Uterus (tissue), 4 donors: ENCODE measurements around the gene GRIN2D. TPM values are rescaled to one million over a fixed set of nuclear protein-coding genes. Genes with fewer than 3 reads are reported as not detected.

ENCODE experiments used
- DNase-seq, 2 donors: peaks; one replicate each; pipeline ENCODE4 v3.0.0-alpha.2; 2019 to 2020
- H3K27ac ChIP-seq, 2 donors: fragments of 200-600 bp; sonication (generic); 1 replicate in 1 of 2; 2 replicates in 1 of 2; pipeline ENCODE4 v1.5.1; 2016 to 2018
- H3K27me3 ChIP-seq, 2 donors: fragments of 200-600 bp; sonication (generic); one replicate each; pipeline ENCODE4 v1.5.1; 2018 to 2019; ENCODE audit warnings: control low read depth in 1 of 2
- H3K36me3 ChIP-seq, 2 donors: fragments of 200-600 bp; sonication (generic); one replicate each; pipeline ENCODE4 v1.5.1; 2019; ENCODE audit warnings: control low read depth in 1 of 2
- H3K4me1 ChIP-seq, 2 donors: fragments of 200-600 bp; sonication (generic); one replicate each; pipeline ENCODE4 v1.5.1; 2018 to 2019; ENCODE audit warnings: control low read depth in 1 of 2
- H3K4me3 ChIP-seq, 2 donors: fragments of 200-600 bp; sonication (generic); 1 replicate in 1 of 2; 2 replicates in 1 of 2; pipeline ENCODE4 v1.5.1; 2018 to 2019; ENCODE audit warnings: mild to moderate bottlenecking in 1 of 2
- H3K9me3 ChIP-seq, 2 donors: fragments of 200-600 bp; sonication (generic); one replicate each; pipeline ENCODE4 v1.5.1; 2019; ENCODE audit warnings: control low read depth in 1 of 2
- POLR2A ChIP-seq, 2 donors: fragments of 450-650 bp; IDR thresholded peaks; one replicate each; pipeline ENCODE4 v1.6.1; 2016; ENCODE audit warnings: antibody characterized with exemption in 2 of 2, mild to moderate bottlenecking in 1 of 2, moderate library complexity in 1 of 2
- intact Hi-C: fragments of 100-400 bp; cut with DNase I; formaldehyde crosslinking; loops from one replicate; pipeline ENCODE4 v1.15.1; 2023; ENCODE audit warnings: low total_unique reads
- total RNA-seq, 4 donors: library from RNA; depleted of rRNA in 3 of 4; stranded (reverse); fragments of >200 nt in 3 of 4; gene quantifications; one replicate each; pipeline versions ENCODE4 v1.1.0 to v1.2.4, GENCODE V29; 2014 to 2023
- TF ChIP-seq, protein P1 (sequence below), 4 experiments: fragments of 200-600 bp in 2 of 4; fragments of 450-650 bp in 2 of 4; sonication (generic) in 2 of 4; IDR thresholded peaks; one replicate each; pipeline ENCODE4 v1.5.1; 2016 to 2019; ENCODE audit warnings: antibody characterized with exemption in 4 of 4, mild to moderate bottlenecking in 2 of 4, moderate library complexity in 1 of 4
- donor health status: DM: yes; HTN: yes; CAD: no.

Gene GRIN2D
- total RNA-seq, 4 donors from 2014 or later: under 0.01 to 2.4 (median 0.21) TPM; not detected in 1

DNA sequence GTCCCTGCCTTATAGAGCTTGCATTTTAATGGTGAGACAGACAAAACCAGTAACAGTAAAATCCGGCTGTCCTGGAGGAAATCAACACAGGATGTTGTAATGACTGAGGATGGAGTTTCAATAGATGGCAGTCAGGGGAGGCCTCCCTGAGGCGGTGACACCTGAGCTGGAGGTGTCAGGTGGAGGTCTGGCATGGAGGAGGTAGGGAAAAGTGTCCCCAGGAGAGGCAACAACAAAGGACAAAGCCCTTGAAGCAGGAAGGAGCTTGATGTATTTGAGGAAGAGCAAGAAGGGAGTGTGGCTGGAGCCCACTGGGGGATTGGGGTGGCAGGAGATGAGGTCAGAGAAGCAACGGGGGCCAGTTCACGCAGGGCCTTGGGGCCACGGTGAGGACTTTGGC, 7.8 kb downstream of the GRIN2D start:
- no peak for DNase-seq
- peaks cover 12 to 15% of the 10 kb centered on the region in 2 donors for H3K27me3 ChIP-seq
- TF ChIP-seq, protein P1, sequence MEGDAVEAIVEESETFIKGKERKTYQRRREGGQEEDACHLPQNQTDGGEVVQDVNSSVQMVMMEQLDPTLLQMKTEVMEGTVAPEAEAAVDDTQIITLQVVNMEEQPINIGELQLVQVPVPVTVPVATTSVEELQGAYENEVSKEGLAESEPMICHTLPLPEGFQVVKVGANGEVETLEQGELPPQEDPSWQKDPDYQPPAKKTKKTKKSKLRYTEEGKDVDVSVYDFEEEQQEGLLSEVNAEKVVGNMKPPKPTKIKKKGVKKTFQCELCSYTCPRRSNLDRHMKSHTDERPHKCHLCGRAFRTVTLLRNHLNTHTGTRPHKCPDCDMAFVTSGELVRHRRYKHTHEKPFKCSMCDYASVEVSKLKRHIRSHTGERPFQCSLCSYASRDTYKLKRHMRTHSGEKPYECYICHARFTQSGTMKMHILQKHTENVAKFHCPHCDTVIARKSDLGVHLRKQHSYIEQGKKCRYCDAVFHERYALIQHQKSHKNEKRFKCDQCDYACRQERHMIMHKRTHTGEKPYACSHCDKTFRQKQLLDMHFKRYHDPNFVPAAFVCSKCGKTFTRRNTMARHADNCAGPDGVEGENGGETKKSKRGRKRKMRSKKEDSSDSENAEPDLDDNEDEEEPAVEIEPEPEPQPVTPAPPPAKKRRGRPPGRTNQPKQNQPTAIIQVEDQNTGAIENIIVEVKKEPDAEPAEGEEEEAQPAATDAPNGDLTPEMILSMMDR (IDR thresholded peaks at IDR 0.05): no peak
- no peak for TF ChIP-seq POLR2A (IDR thresholded peaks at IDR 0.05)
- H3K4me3 ChIP-seq: no peak overlapping the region
- no peaks in the 10 kb centered on the region for H3K36me3 ChIP-seq
- intact Hi-C loops: no loop called here
- H3K9me3 ChIP-seq: no peaks in the 10 kb centered on the region
- no peak overlapping the region for H3K27ac ChIP-seq
- no peaks in the 10 kb centered on the region for H3K4me1 ChIP-seq

DNA sequence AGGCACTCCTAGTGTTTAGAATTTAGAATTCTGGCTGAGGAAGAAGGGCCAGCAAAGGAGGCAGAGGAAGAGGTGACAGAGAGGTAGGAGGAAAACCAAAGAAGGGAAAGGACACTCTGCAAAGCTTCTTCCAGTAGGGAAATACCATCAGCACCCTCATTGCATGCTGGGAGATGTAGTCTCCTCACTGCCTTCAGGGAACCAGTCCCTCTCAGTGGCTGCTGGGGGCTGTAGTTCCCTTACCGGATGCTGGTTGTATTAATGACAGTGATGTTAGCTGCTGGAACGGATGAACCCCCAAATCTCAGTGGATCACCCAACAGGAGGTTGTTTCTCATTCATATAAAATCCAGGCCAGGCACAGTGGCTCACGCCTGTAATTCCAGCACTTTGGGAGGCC, 10.1 kb downstream of the GRIN2D start:
- Histone ChIP-seq H3K27me3 (no peaks in the 10 kb centered on the region), H3K9me3 (no peaks in the 10 kb centered on the region), H3K4me1 (no peaks in the 10 kb centered on the region), H3K27ac (no peak overlapping the region), H3K36me3 (no peaks in the 10 kb centered on the region), H3K4me3 (no peak overlapping the region)
- DNase-seq: no peak
- TF ChIP-seq, protein P1 (IDR thresholded peaks at IDR 0.05): no peak
- TF ChIP-seq POLR2A (IDR thresholded peaks at IDR 0.05): no peak
- intact Hi-C loops: no loop called here

DNA sequence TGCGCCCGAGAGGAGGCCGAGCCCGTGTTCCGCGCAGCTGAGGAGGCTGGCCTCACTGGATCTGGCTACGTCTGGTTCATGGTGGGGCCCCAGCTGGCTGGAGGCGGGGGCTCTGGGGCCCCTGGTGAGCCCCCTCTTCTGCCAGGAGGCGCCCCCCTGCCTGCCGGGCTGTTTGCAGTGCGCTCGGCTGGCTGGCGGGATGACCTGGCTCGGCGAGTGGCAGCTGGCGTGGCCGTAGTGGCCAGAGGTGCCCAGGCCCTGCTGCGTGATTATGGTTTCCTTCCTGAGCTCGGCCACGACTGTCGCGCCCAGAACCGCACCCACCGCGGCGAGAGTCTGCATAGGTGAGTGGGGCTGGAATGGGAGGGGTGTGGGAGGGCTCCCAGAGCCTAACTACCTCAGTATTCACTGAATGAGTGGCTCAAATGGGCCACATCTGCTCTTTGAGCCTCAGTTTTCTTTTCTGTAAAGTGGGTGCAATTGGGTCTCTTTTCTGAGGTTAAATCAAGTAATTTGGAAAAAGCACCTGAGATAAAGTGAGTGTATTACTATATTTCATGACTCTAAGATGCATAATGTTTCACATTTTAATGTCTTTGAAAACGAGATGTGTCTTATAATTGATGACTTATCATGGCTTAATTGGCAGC, 11.7 kb downstream of the GRIN2D start:
- Histone ChIP-seq H3K27ac (no peak overlapping the region), H3K4me1 (no peaks in the 10 kb centered on the region), H3K36me3 (no peaks in the 10 kb centered on the region), H3K9me3 (no peaks in the 10 kb centered on the region), H3K27me3 (no peaks in the 10 kb centered on the region), H3K4me3 (no peak overlapping the region)
- no peak for DNase-seq
- no peak for TF ChIP-seq POLR2A (IDR thresholded peaks at IDR 0.05)
- TF ChIP-seq, protein P1 (IDR thresholded peaks at IDR 0.05): no peak
- intact Hi-C loops: no loop called here

DNA sequence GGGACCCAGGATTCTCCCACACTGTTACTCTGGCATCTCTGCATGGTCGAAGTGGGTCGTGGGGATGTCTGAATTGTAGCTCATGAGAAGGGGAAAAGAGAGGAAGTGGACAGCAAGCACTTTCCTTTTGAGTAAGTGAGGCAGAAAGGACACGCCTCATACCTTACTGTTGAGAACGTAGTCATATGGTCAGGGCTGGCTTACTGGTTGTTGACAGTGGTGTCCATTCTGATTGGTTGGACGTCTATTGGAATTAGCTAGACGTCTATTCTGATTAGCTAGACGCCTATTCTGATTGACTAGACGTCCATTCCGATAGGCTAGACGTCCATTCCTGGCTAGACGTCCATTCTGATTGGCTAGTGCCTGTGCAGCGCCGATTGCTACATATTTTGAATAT, 12.4 kb downstream of the GRIN2D start:
- no peaks in the 10 kb centered on the region for H3K4me1 ChIP-seq
- no peak overlapping the region for H3K4me3 ChIP-seq
- no peaks in the 10 kb centered on the region for H3K27me3 ChIP-seq
- TF ChIP-seq POLR2A (IDR thresholded peaks at IDR 0.05): no peak
- no peaks in the 10 kb centered on the region for H3K9me3 ChIP-seq
- no peaks in the 10 kb centered on the region for H3K36me3 ChIP-seq
- intact Hi-C loops: no loop called here
- H3K27ac ChIP-seq: no peak overlapping the region
- DNase-seq: no peak

DNA sequence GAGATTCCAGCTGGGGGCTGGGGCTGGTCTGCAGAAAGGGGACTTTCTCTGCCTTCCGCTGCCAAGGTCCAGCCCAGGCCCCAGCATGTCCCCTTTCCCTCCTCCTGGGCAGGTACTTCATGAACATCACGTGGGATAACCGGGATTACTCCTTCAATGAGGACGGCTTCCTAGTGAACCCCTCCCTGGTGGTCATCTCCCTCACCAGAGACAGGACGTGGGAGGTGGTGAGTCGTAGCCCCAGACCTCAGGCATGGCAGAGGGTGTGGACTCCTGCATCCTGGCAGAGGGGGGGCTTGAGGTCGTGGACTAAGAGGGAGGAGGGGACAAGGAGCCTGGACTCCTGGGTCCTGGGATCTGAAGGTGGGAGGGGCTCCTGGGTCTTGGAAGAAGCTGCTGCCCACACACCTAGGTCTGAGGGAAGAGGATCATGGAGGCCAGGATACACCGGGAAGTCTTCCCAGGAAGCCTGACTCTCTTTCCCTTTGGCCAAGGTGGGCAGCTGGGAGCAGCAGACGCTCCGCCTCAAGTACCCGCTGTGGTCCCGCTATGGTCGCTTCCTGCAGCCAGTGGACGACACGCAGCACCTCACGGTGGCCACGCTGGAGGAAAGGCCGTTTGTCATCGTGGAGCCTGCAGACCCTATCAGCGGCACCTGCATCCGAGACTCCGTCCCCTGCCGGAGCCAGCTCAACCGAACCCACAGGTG, 20.6 kb downstream of the GRIN2D start:
- Histone ChIP-seq H3K4me1 (no peaks in the 10 kb centered on the region), H3K9me3 (no peaks in the 10 kb centered on the region), H3K27me3 (no peaks in the 10 kb centered on the region), H3K4me3 (no peak overlapping the region), H3K36me3 (no peaks in the 10 kb centered on the region), H3K27ac (no peak overlapping the region)
- TF ChIP-seq, protein P1 (IDR thresholded peaks at IDR 0.05): no peak
- no peak for TF ChIP-seq POLR2A (IDR thresholded peaks at IDR 0.05)
- no peak for DNase-seq
- intact Hi-C loops: no loop called here
